ENCODE results near the gene STAT1. TPM values are rescaled to one million over a fixed set of nuclear protein-coding genes. Genes with fewer than 3 reads are reported as not detected.

Gene STAT1
- total and polyA plus RNA-seq, 5 donors = 19.4 to 73.2 (median 60.4) TPM

DNA sequence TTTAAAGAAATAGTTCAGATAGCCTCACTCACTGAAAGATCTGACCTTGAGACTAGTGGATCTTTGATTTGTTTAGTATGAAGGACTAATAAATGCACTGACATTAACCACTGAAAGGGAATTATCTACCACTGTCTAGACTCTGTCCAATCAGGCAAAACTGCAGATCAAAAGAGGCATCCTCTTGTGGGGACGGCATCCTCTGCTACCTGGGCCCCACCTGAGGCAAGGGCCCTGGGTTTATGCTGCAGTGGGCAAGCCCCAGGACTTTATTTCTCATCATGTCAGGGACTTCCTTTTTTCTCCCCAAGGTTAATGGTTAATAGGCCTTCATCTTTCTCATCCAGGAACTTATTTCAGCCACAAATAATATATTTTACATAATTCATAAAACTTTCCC lies 32.2 kb downstream of the STAT1 start:
- intact Hi-C loops (cut with DNase I) = no loop called here
- 92% methylated on average over 1 of the region's 1 CpG for WGBS
- Histone ChIP-seq H3K4me3 (ENCODE audit: low read length) (no peak overlapping the region), H3K9me3 (ENCODE audit: control insufficient read depth, low read length) (no peaks in the 10 kb centered on the region), H3K4me1 (ENCODE audit: control insufficient read depth, insufficient read depth, low read length) (peaks cover 10% of the 10 kb centered on the region), H3K27ac (ENCODE audit: low read length) (no peak overlapping the region), H3K27me3 (ENCODE audit: control insufficient read depth, insufficient read depth) (no peaks in the 10 kb centered on the region)
- DNase-seq = no peak
- no peak for ATAC-seq

DNA sequence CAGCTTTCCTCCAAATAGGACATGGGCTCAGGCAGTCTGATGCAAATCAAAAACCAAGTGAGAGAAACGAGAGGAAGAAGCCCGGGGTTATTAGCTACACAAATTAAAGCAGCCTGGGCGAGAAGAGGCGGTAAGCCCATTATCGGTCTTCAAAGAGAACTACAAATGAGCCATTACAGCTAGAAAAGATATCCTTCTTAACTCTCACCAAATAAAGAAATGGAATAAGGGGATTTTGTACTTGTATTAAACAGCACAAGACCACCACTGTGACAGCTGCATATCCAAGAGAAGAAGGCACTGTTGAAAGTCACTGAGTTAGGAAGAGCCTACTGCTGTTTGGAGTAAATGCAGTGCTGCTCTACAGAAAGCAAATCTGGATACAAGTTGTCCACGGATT lies 32.6 kb downstream of the STAT1 start:
- no peaks in the 10 kb centered on the region for H3K9me3 ChIP-seq (ENCODE audit: control insufficient read depth, low read length)
- H3K27me3 ChIP-seq (ENCODE audit: control insufficient read depth, insufficient read depth) = no peaks in the 10 kb centered on the region
- H3K27ac ChIP-seq (ENCODE audit: low read length) = no peak overlapping the region
- H3K4me1 ChIP-seq (ENCODE audit: control insufficient read depth, insufficient read depth, low read length) = peaks cover 10% of the 10 kb centered on the region
- DNase-seq (no peak), ATAC-seq (no peak)
- 94% methylated on average over 6 of the region's 6 CpGs for WGBS
- no peak overlapping the region for H3K4me3 ChIP-seq (ENCODE audit: low read length)
- intact Hi-C loops (cut with DNase I) = no loop called here

- ATAC-seq = no peak
- Histone ChIP-seq H3K27ac (ENCODE audit: low read length) (peak overlapping the region; percentile 95), H3K4me1 (ENCODE audit: control insufficient read depth, insufficient read depth, low read length) (peaks cover 10% of the 10 kb centered on the region), H3K4me3 (ENCODE audit: low read length) (no peak overlapping the region), H3K27me3 (ENCODE audit: control insufficient read depth, insufficient read depth) (no peaks in the 10 kb centered on the region), H3K9me3 (ENCODE audit: control insufficient read depth, low read length) (no peaks in the 10 kb centered on the region)
- 66% methylated on average over 10 of the region's 10 CpGs for WGBS
- DNase-seq = no peak
- intact Hi-C loops (cut with DNase I) = no loop called here
These were observed 33.3 kb downstream of the STAT1 start for GRCh38 chr2:190980630-190981209.

DNA sequence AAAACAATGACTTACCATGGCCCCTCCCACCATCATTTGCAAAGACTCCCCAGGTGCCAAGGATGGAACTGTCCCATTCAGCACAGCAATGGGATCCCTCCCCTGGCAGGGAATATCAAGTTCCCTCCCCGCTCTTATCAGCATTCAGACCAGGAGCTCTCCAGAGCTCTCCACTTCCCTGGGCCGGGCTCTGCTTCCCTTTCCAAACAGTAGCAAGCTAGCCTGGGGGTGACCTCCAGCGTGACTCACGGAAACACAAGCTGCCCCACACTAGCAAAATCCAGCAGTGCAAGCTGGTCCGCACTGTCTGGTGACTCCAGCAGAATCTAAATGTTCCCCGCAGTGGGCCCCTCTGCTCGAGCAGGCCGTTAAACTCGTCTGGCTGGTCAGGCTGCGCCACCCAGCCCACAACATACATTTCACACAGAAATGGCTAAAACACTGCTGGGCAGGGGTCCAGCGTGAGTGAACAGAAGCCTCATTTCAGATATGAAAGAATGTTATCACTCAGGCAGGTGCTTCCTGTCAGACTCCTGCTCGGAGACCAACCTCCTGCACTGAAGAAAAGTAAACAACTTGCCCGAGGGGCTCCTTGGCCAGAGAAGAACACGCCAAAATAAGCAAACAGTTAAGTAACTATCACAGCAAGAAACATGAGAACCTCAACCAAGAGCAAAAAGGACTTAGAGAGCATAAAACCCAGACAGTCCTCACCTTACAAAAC lies 33.9 kb downstream of the STAT1 start:
- intact Hi-C loops (cut with DNase I) = no loop called here
- WGBS = 19% methylated on average over 14 of the region's 14 CpGs
- ATAC-seq (peak; percentile 92 to 96), DNase-seq (peak; percentile 87 to 92 (median 88))
- Histone ChIP-seq H3K4me3 (ENCODE audit: low read length) (no peak overlapping the region), H3K27me3 (ENCODE audit: control insufficient read depth, insufficient read depth) (no peaks in the 10 kb centered on the region), H3K27ac (ENCODE audit: low read length) (peak overlapping the region; percentile 95), H3K4me1 (ENCODE audit: control insufficient read depth, insufficient read depth, low read length) (peaks cover 10% of the 10 kb centered on the region), H3K9me3 (ENCODE audit: control insufficient read depth, low read length) (no peaks in the 10 kb centered on the region)

DNA sequence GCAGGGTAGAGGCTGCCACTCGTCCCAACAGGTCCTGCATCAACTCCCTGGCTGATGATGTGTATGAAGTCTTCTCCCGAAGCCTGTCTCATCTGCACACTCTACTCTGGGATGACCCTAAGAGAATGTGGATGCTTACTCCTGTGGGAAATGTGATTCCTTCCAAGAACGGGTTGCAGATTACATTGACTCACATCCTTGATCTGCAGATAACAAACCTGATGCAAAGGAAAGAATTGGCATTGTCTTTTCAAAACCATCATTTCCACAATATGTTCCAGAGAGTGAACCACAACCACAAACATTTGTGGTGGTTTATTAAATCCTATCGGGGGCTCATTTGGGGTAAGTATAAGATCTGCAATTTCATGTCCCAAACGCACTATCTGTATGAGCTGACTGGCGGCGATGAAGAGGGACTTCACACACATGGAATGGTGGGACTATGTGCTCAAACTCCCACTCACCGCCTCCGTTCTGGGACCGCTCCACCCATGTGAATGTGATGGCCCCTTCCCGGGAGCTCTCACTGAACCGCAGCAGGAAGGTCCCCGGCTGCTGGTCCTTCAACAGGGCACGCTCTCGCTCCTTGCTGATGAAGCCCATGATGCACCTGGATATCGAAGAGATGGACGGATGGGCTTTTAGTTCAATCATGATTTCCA lies 35.5 kb downstream of the STAT1 start:
- Histone ChIP-seq H3K4me3 (ENCODE audit: low read length) (no peak overlapping the region), H3K27me3 (ENCODE audit: control insufficient read depth, insufficient read depth) (no peaks in the 10 kb centered on the region), H3K4me1 (ENCODE audit: control insufficient read depth, insufficient read depth, low read length) (peaks cover 10% of the 10 kb centered on the region), H3K27ac (ENCODE audit: low read length) (no peak overlapping the region), H3K9me3 (ENCODE audit: control insufficient read depth, low read length) (no peaks in the 10 kb centered on the region)
- DNase-seq = no peak
- WGBS = 88% methylated on average over 17 of the region's 17 CpGs
- intact Hi-C loops (cut with DNase I) = no loop called here
- ATAC-seq = no peak

GRCh38 chr2:190977505-190977904 lies 36.5 kb downstream of the STAT1 start:
- H3K4me3 ChIP-seq (ENCODE audit: low read length) = no peak overlapping the region
- H3K27ac ChIP-seq (ENCODE audit: low read length) = no peak overlapping the region
- no peaks in the 10 kb centered on the region for H3K9me3 ChIP-seq (ENCODE audit: control insufficient read depth, low read length)
- ATAC-seq (no peak), DNase-seq (no peak)
- H3K27me3 ChIP-seq (ENCODE audit: control insufficient read depth, insufficient read depth) = no peaks in the 10 kb centered on the region
- peaks cover 10% of the 10 kb centered on the region for H3K4me1 ChIP-seq (ENCODE audit: control insufficient read depth, insufficient read depth, low read length)
- intact Hi-C loops (cut with DNase I) = no loop called here
- 91% methylated on average over 5 of the region's 5 CpGs for WGBS

DNA sequence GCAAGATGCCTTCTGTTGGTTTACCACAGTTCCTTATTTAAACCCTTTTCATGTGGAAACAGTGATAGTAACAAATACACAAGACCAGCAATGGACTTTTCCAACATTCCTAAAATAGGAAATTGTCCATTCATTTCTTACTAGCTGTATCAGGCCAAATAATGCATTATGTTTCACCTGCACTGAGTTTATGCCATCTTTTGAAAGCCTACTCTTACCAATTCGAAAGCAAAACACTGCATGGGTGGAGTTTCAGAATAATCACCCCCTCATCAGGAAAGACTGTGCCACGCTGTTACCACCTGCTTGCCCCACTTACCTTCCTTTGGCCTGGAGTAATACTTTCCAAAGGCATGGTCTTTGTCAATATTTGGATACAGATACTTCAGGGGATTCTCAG lies 37.5 kb downstream of the STAT1 start:
- Histone ChIP-seq H3K4me1 (ENCODE audit: control insufficient read depth, insufficient read depth, low read length) (peaks cover 12% of the 10 kb centered on the region), H3K4me3 (ENCODE audit: low read length) (no peak overlapping the region), H3K27me3 (ENCODE audit: control insufficient read depth, insufficient read depth) (no peaks in the 10 kb centered on the region), H3K9me3 (ENCODE audit: control insufficient read depth, low read length) (no peaks in the 10 kb centered on the region), H3K27ac (ENCODE audit: low read length) (no peak overlapping the region)
- ATAC-seq (no peak), DNase-seq (no peak)
- 97% methylated on average over 2 of the region's 2 CpGs for WGBS
- intact Hi-C loops (cut with DNase I) = no loop called here

- Histone ChIP-seq H3K9me3 (ENCODE audit: control insufficient read depth, low read length) (no peaks in the 10 kb centered on the region), H3K4me3 (ENCODE audit: low read length) (no peak overlapping the region), H3K27ac (ENCODE audit: low read length) (peak overlapping the region; percentile 84), H3K27me3 (ENCODE audit: control insufficient read depth, insufficient read depth) (no peaks in the 10 kb centered on the region), H3K4me1 (ENCODE audit: control insufficient read depth, insufficient read depth, low read length) (peaks cover 7% of the 10 kb centered on the region)
- DNase-seq (peak; percentile 36 to 75 (median 59)), ATAC-seq (peak; percentile 65 to 81)
- intact Hi-C loops (cut with DNase I) = loop anchor here in 1 of 4 donors (5.0 kb wide), 1 partner anchor 37 kb away; no protein-coding TSS in a partner anchor
- WGBS = 58% methylated on average over 12 of the region's 12 CpGs
These were observed 39.2 kb downstream of the STAT1 start for GRCh38 chr2:190974629-190975361.

GRCh38 chr2:190973726-190974628 lies 40.0 kb downstream of the STAT1 start:
- Histone ChIP-seq H3K9me3 (ENCODE audit: control insufficient read depth, low read length) (no peaks in the 10 kb centered on the region), H3K4me3 (ENCODE audit: low read length) (no peak overlapping the region), H3K27ac (ENCODE audit: low read length) (peak overlapping the region; percentile 84), H3K27me3 (ENCODE audit: control insufficient read depth, insufficient read depth) (no peaks in the 10 kb centered on the region), H3K4me1 (ENCODE audit: control insufficient read depth, insufficient read depth, low read length) (peaks cover 7% of the 10 kb centered on the region)
- 60% methylated on average over 11 of the region's 11 CpGs for WGBS
- intact Hi-C loops (cut with DNase I) = loop anchor here in 1 of 4 donors (5.0 kb wide), 1 partner anchor 37 kb away; no protein-coding TSS in a partner anchor
- DNase-seq = no peak
- ATAC-seq = no peak

- DNase-seq (no peak), ATAC-seq (no peak)
- no peaks in the 10 kb centered on the region for H3K9me3 ChIP-seq (ENCODE audit: control insufficient read depth, low read length)
- H3K4me3 ChIP-seq (ENCODE audit: low read length) = no peak overlapping the region
- WGBS = 89% methylated on average over 1 of the region's 1 CpG
- intact Hi-C loops (cut with DNase I) = loop anchor here in 1 of 4 donors (5.0 kb wide), 1 partner anchor 36 kb away; no protein-coding TSS in a partner anchor
- peaks cover 5% of the 10 kb centered on the region for H3K4me1 ChIP-seq (ENCODE audit: control insufficient read depth, insufficient read depth, low read length)
- no peak overlapping the region for H3K27ac ChIP-seq (ENCODE audit: low read length)
- no peaks in the 10 kb centered on the region for H3K27me3 ChIP-seq (ENCODE audit: control insufficient read depth, insufficient read depth)
These were observed 40.7 kb downstream of the STAT1 start for GRCh38 chr2:190973262-190973661.

Data from right cardiac atrium (tissue), 5 donors.